ENCODE data around the gene COQ10B.

COQ10B gene

DNA sequence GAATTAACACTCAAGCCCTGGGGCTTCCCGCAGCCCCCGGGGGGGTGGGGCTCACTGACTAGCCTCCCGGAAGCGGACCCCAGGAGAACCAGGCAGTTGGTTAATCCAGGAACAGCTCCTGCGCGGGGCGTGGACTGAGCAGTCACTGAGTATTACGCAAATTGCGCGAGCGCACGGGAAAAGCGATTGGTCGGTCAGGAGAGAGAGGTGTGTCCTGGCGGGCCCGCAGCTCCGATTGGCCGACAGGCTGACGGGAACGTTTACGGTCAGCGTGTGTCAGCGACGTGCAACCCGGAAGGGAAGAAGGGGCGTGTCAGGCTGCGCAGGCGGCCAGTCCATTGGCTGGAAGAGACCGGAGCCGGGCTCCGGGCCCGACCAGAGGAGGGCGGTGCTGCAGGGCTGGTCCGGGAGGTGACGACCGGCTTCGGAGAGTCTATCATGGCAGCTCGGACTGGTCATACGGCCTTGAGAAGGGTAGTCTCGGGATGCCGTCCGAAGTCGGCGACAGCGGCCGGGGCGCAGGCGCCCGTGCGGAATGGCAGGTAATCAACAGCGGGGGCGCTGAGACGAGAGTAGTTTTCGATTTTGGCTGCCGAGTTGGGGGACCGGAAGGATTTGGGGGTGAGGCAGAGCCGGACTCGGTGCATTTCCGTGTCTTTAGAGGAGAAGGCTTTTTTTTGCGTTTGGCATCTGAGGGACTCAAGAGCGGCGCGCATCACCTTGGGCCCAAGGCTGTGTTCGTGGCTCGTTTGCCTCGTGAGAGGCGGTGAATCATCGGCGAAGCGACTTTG, at the start of gene COQ10B:
Gene COQ10B, plus strand, starts transcription at position 430 of the 791 bp plus-strand sequence. Its CDS starts 9 bp downstream, at position 439.
- H3K27me3 ChIP-seq (ENCODE audit: control insufficient read depth in 1 of 2, insufficient read depth in 2 of 2, low read length in 2 of 2), result no peaks in the 10 kb centered on the region
- H3K27ac ChIP-seq (ENCODE audit: low read depth, low read length), result peak within 1 kb of the TSS; percentile 99
- H3K36me3 ChIP-seq (ENCODE audit: control insufficient read depth in 1 of 2, insufficient read depth in 2 of 2, low read length in 2 of 2), result peaks cover 0 to 3% of the 10 kb centered on the region in 2 donors
- peak within 1 kb of the TSS; percentile 95 to 97 for H3K4me3 ChIP-seq (ENCODE audit: low read depth in 1 of 2, low read length in 2 of 2)
- peak within 1 kb of the TSS; percentile 98 to 99 for H3K9ac ChIP-seq (ENCODE audit: low read depth in 1 of 2, low read length in 2 of 2)
- H3K4me1 ChIP-seq (ENCODE audit: control insufficient read depth in 1 of 2, insufficient read depth in 2 of 2, low read length in 2 of 2), result peaks cover 15 to 18% of the 10 kb centered on the region in 2 donors
- no peaks in the 10 kb centered on the region for H3K9me3 ChIP-seq (ENCODE audit: control insufficient read depth in 1 of 2, low read length in 2 of 2)

- peaks cover 64 to 87% of the 10 kb centered on the region in 2 donors for H3K36me3 ChIP-seq (ENCODE audit: control insufficient read depth in 1 of 2, insufficient read depth in 2 of 2, low read length in 2 of 2)
- no peaks in the 10 kb centered on the region for H3K9me3 ChIP-seq (ENCODE audit: control insufficient read depth in 1 of 2, low read length in 2 of 2)
These were observed 47.8 kb upstream of the COQ10B start for GRCh38 chr2:197405582-197405981.

GRCh38 chr2:197414039-197414438, 39.3 kb upstream of the COQ10B start:
- Histone ChIP-seq H3K27ac (ENCODE audit: low read depth, low read length) (no peak overlapping the region), H3K4me3 (ENCODE audit: low read depth in 1 of 2, low read length in 2 of 2) (no peak overlapping the region), H3K9me3 (ENCODE audit: control insufficient read depth in 1 of 2, low read length in 2 of 2) (no peaks in the 10 kb centered on the region), H3K4me1 (ENCODE audit: control insufficient read depth in 1 of 2, insufficient read depth in 2 of 2, low read length in 2 of 2) (no peaks in the 10 kb centered on the region), H3K27me3 (ENCODE audit: control insufficient read depth in 1 of 2, insufficient read depth in 2 of 2, low read length in 2 of 2) (no peaks in the 10 kb centered on the region), H3K36me3 (ENCODE audit: control insufficient read depth in 1 of 2, insufficient read depth in 2 of 2, low read length in 2 of 2) (peaks cover 38 to 82% of the 10 kb centered on the region in 2 donors), H3K9ac (ENCODE audit: low read depth in 1 of 2, low read length in 2 of 2) (no peak overlapping the region)

More at GRCh38 chr2:197405582-197405981, 47.8 kb upstream of the COQ10B start:
- no peak overlapping the region for H3K9ac ChIP-seq (ENCODE audit: low read depth in 1 of 2, low read length in 2 of 2)
- no peak overlapping the region for H3K4me3 ChIP-seq (ENCODE audit: low read depth in 1 of 2, low read length in 2 of 2)
- H3K27ac ChIP-seq (ENCODE audit: low read depth, low read length), result no peak overlapping the region
- H3K27me3 ChIP-seq (ENCODE audit: control insufficient read depth in 1 of 2, insufficient read depth in 2 of 2, low read length in 2 of 2), result no peaks in the 10 kb centered on the region
- H3K4me1 ChIP-seq (ENCODE audit: control insufficient read depth in 1 of 2, insufficient read depth in 2 of 2, low read length in 2 of 2), result no peaks in the 10 kb centered on the region

- no peaks in the 10 kb centered on the region for H3K9me3 ChIP-seq (ENCODE audit: control insufficient read depth in 1 of 2, low read length in 2 of 2)
- no peak overlapping the region for H3K27ac ChIP-seq (ENCODE audit: low read depth, low read length)
- no peak overlapping the region for H3K4me3 ChIP-seq (ENCODE audit: low read depth in 1 of 2, low read length in 2 of 2)
- H3K9ac ChIP-seq (ENCODE audit: low read depth in 1 of 2, low read length in 2 of 2), result no peak overlapping the region
- no peaks in the 10 kb centered on the region for H3K4me1 ChIP-seq (ENCODE audit: control insufficient read depth in 1 of 2, insufficient read depth in 2 of 2, low read length in 2 of 2)
- H3K36me3 ChIP-seq (ENCODE audit: control insufficient read depth in 1 of 2, insufficient read depth in 2 of 2, low read length in 2 of 2), result peaks cover 40 to 82% of the 10 kb centered on the region in 2 donors
- H3K27me3 ChIP-seq (ENCODE audit: control insufficient read depth in 1 of 2, insufficient read depth in 2 of 2, low read length in 2 of 2), result no peaks in the 10 kb centered on the region
These were observed 38.8 kb upstream of the COQ10B start for GRCh38 chr2:197414515-197414914.

GRCh38 chr2:197416268-197416667, 37.1 kb upstream of the COQ10B start:
- Histone ChIP-seq H3K9me3 (ENCODE audit: control insufficient read depth in 1 of 2, low read length in 2 of 2) (no peaks in the 10 kb centered on the region), H3K27me3 (ENCODE audit: control insufficient read depth in 1 of 2, insufficient read depth in 2 of 2, low read length in 2 of 2) (no peaks in the 10 kb centered on the region), H3K27ac (ENCODE audit: low read depth, low read length) (no peak overlapping the region), H3K4me1 (ENCODE audit: control insufficient read depth in 1 of 2, insufficient read depth in 2 of 2, low read length in 2 of 2) (no peaks in the 10 kb centered on the region), H3K9ac (ENCODE audit: low read depth in 1 of 2, low read length in 2 of 2) (no peak overlapping the region), H3K4me3 (ENCODE audit: low read depth in 1 of 2, low read length in 2 of 2) (no peak overlapping the region), H3K36me3 (ENCODE audit: control insufficient read depth in 1 of 2, insufficient read depth in 2 of 2, low read length in 2 of 2) (peaks cover 32 to 81% of the 10 kb centered on the region in 2 donors)

GRCh38 chr2:197419438-197419837, 33.9 kb upstream of the COQ10B start:
- H3K27ac ChIP-seq (ENCODE audit: low read depth, low read length), result no peak overlapping the region
- peaks cover 26 to 73% of the 10 kb centered on the region in 2 donors for H3K36me3 ChIP-seq (ENCODE audit: control insufficient read depth in 1 of 2, insufficient read depth in 2 of 2, low read length in 2 of 2)
- peaks cover 2 to 4% of the 10 kb centered on the region in 2 donors for H3K4me1 ChIP-seq (ENCODE audit: control insufficient read depth in 1 of 2, insufficient read depth in 2 of 2, low read length in 2 of 2)
- H3K4me3 ChIP-seq (ENCODE audit: low read depth in 1 of 2, low read length in 2 of 2), result no peak overlapping the region
- H3K9ac ChIP-seq (ENCODE audit: low read depth in 1 of 2, low read length in 2 of 2), result no peak overlapping the region
- H3K9me3 ChIP-seq (ENCODE audit: control insufficient read depth in 1 of 2, low read length in 2 of 2), result no peaks in the 10 kb centered on the region
- H3K27me3 ChIP-seq (ENCODE audit: control insufficient read depth in 1 of 2, insufficient read depth in 2 of 2, low read length in 2 of 2), result no peaks in the 10 kb centered on the region

- H3K4me1 ChIP-seq (ENCODE audit: control insufficient read depth in 1 of 2, insufficient read depth in 2 of 2, low read length in 2 of 2), result peaks cover 25 to 28% of the 10 kb centered on the region in 2 donors
- no peak overlapping the region for H3K27ac ChIP-seq (ENCODE audit: low read depth, low read length)
- no peaks in the 10 kb centered on the region for H3K27me3 ChIP-seq (ENCODE audit: control insufficient read depth in 1 of 2, insufficient read depth in 2 of 2, low read length in 2 of 2)
- H3K4me3 ChIP-seq (ENCODE audit: low read depth in 1 of 2, low read length in 2 of 2), result no peak overlapping the region
- H3K9me3 ChIP-seq (ENCODE audit: control insufficient read depth in 1 of 2, low read length in 2 of 2), result no peaks in the 10 kb centered on the region
- H3K36me3 ChIP-seq (ENCODE audit: control insufficient read depth in 1 of 2, insufficient read depth in 2 of 2, low read length in 2 of 2), result peaks cover 10 to 37% of the 10 kb centered on the region in 2 donors
- no peak overlapping the region for H3K9ac ChIP-seq (ENCODE audit: low read depth in 1 of 2, low read length in 2 of 2)
These were observed 30.0 kb upstream of the COQ10B start for GRCh38 chr2:197423307-197423706.

DNA sequence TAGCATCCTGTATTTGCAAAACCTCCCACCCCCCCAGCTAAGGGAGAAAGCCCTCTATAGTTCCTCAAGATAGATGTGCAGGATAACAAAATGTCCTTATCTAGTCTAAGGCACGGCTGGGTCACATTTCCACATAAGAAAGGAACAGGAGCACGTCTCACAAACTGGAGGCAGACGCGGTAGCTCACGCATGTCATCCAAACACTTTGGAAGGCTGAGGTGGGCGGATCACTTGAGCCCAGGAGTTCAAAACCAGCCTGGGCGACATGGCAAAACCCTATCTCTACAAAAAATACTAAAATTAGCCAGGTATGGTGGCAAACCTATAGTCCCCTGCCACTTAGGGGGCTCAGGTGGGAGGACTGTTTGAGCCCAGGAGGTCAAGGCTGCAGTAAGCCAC, 27.8 kb upstream of the COQ10B start:
- Histone ChIP-seq H3K36me3 (ENCODE audit: control insufficient read depth in 1 of 2, insufficient read depth in 2 of 2, low read length in 2 of 2) (peaks cover 0 to 23% of the 10 kb centered on the region in 2 donors), H3K27me3 (ENCODE audit: control insufficient read depth in 1 of 2, insufficient read depth in 2 of 2, low read length in 2 of 2) (no peaks in the 10 kb centered on the region), H3K4me1 (ENCODE audit: control insufficient read depth in 1 of 2, insufficient read depth in 2 of 2, low read length in 2 of 2) (peaks cover 25 to 45% of the 10 kb centered on the region in 2 donors), H3K4me3 (ENCODE audit: low read depth in 1 of 2, low read length in 2 of 2) (peak overlapping the region in 1 of 2 donors; percentile 28), H3K9ac (ENCODE audit: low read depth in 1 of 2, low read length in 2 of 2) (no peak overlapping the region), H3K27ac (ENCODE audit: low read depth, low read length) (no peak overlapping the region), H3K9me3 (ENCODE audit: control insufficient read depth in 1 of 2, low read length in 2 of 2) (no peaks in the 10 kb centered on the region)

- Histone ChIP-seq H3K4me1 (ENCODE audit: control insufficient read depth in 1 of 2, insufficient read depth in 2 of 2, low read length in 2 of 2) (peaks cover 36 to 58% of the 10 kb centered on the region in 2 donors), H3K27me3 (ENCODE audit: control insufficient read depth in 1 of 2, insufficient read depth in 2 of 2, low read length in 2 of 2) (no peaks in the 10 kb centered on the region), H3K9ac (ENCODE audit: low read depth in 1 of 2, low read length in 2 of 2) (no peak overlapping the region), H3K36me3 (ENCODE audit: control insufficient read depth in 1 of 2, insufficient read depth in 2 of 2, low read length in 2 of 2) (peaks cover 0 to 11% of the 10 kb centered on the region in 2 donors), H3K9me3 (ENCODE audit: control insufficient read depth in 1 of 2, low read length in 2 of 2) (no peaks in the 10 kb centered on the region), H3K27ac (ENCODE audit: low read depth, low read length) (no peak overlapping the region), H3K4me3 (ENCODE audit: low read depth in 1 of 2, low read length in 2 of 2) (no peak overlapping the region)
These were observed 26.4 kb upstream of the COQ10B start for GRCh38 chr2:197426723-197427603.

DNA sequence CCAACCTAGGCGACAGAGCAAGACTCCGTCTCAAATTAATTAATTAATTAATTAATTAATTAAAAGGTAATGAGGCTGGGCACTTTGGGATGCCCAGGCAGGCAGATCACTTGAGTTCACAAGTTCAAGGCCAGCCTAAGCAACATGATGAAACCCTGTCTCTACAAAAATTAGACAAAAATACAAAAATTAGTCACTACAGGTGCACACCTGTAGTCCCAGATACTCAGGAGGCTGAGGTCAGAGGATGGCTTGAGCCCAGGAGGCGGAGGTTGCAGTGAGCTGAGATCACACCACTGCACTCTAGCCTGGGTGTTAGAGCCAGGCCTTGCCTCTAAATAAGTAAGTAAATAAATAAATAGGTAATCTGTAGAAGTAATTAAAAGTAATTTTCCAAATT, 25.4 kb upstream of the COQ10B start:
- Histone ChIP-seq H3K9ac (ENCODE audit: low read depth in 1 of 2, low read length in 2 of 2) (no peak overlapping the region), H3K9me3 (ENCODE audit: control insufficient read depth in 1 of 2, low read length in 2 of 2) (no peaks in the 10 kb centered on the region), H3K4me3 (ENCODE audit: low read depth in 1 of 2, low read length in 2 of 2) (no peak overlapping the region), H3K27me3 (ENCODE audit: control insufficient read depth in 1 of 2, insufficient read depth in 2 of 2, low read length in 2 of 2) (no peaks in the 10 kb centered on the region), H3K27ac (ENCODE audit: low read depth, low read length) (no peak overlapping the region), H3K4me1 (ENCODE audit: control insufficient read depth in 1 of 2, insufficient read depth in 2 of 2, low read length in 2 of 2) (peaks cover 45 to 68% of the 10 kb centered on the region in 2 donors), H3K36me3 (ENCODE audit: control insufficient read depth in 1 of 2, insufficient read depth in 2 of 2, low read length in 2 of 2) (peaks cover 0 to 11% of the 10 kb centered on the region in 2 donors)

All from duodenal mucosa (tissue), 2 donors.